Stimulated activated CD4-positive, alpha-beta T cell treated with anti-CD3 and anti-CD28 coated beads, Interleukin-2, amount 100 ng/mL, for 4 hours (primary cell): ENCODE data around the gene SEPTIN1.
"Not testable (repeated sequence)": the region's sequence is repeated elsewhere in the genome, so short reads cannot be mapped to it uniquely, and the experiment has no call there.

Experiments used
- DNase-seq: peaks from one replicate; pipeline ENCODE4 v3.0.0-alpha.2; 2020; ENCODE audit warnings: low read depth

SEPTIN1 gene

GRCh38 chr16:30357715-30358576 lies 24.4 kb downstream of the SEPTIN1 start:
- no peak for DNase-seq

GRCh38 chr16:30357085-30357714 lies 25.2 kb downstream of the SEPTIN1 start:
- no peak for DNase-seq

- no peak for DNase-seq
Observed at GRCh38 chr16:30356401-30357084, 25.8 kb downstream of the SEPTIN1 start.

- DNase-seq = no peak
Observed at GRCh38 chr16:30355954-30356308, 26.4 kb downstream of the SEPTIN1 start.

GRCh38 chr16:30355144-30355953 lies 27.0 kb downstream of the SEPTIN1 start, which contains the start of gene CD2BP2:
TSS of gene CD2BP2 (minus strand) at chr16:30355308. CDS start at chr16:30354681, 627 bp downstream.
- DNase-seq = peak; percentile 85

GRCh38 chr16:30354423-30355143 lies 27.8 kb downstream of the SEPTIN1 start:
- no peak for DNase-seq

- no peak for DNase-seq
Observed at GRCh38 chr16:30353438-30354129, 28.8 kb downstream of the SEPTIN1 start.

- DNase-seq = no peak
Observed at GRCh38 chr16:30352488-30353401, 29.6 kb downstream of the SEPTIN1 start.

GRCh38 chr16:30351586-30352419 lies 30.6 kb downstream of the SEPTIN1 start:
- no peak for DNase-seq

GRCh38 chr16:30351001-30351441 lies 31.3 kb downstream of the SEPTIN1 start:
- no peak for DNase-seq

GRCh38 chr16:30350134-30350871 lies 32.1 kb downstream of the SEPTIN1 start:
- DNase-seq = no peak

- DNase-seq = no peak
Observed at GRCh38 chr16:30349675-30350074, 32.7 kb downstream of the SEPTIN1 start.

GRCh38 chr16:30348929-30349328 lies 33.4 kb downstream of the SEPTIN1 start:
- DNase-seq = no peak

- no peak for DNase-seq
Observed at GRCh38 chr16:30348113-30348512, 34.2 kb downstream of the SEPTIN1 start.

- no peak for DNase-seq
Observed at GRCh38 chr16:30346286-30346685, 36.1 kb downstream of the SEPTIN1 start.

- DNase-seq = not testable (repeated sequence)
Observed at GRCh38 chr16:30343491-30343820, 38.9 kb downstream of the SEPTIN1 start.

- DNase-seq = no peak
Observed at GRCh38 chr16:30342751-30343490, 39.4 kb downstream of the SEPTIN1 start.
